HG02610 (cell line): Measurements from ENCODE around the gene DDX50.
"Not testable (repeated sequence)": the region's sequence is repeated elsewhere in the genome, so short reads cannot be mapped to it uniquely, and the experiment has no call there.

ENCODE experiments used
- ATAC-seq: cut with Tn5 transposase; IDR thresholded peaks from one replicate; pipeline ENCODE4 v1.9.1; 2021; ENCODE audit warnings: mild to moderate bottlenecking, moderate library complexity; ENCODE audit not compliant: unreplicated experiment

The DDX50 gene

GRCh38 chr10:68901105-68901927 is at the start of gene DDX50:
DDX50 (plus strand) TSS chr10:68901315; CDS start chr10:68901385, 70 bp downstream.
- ATAC-seq: peak; percentile 97

GRCh38 chr10:68856352-68856751 is 44.8 kb upstream of the DDX50 start:
- no peak for ATAC-seq

DNA sequence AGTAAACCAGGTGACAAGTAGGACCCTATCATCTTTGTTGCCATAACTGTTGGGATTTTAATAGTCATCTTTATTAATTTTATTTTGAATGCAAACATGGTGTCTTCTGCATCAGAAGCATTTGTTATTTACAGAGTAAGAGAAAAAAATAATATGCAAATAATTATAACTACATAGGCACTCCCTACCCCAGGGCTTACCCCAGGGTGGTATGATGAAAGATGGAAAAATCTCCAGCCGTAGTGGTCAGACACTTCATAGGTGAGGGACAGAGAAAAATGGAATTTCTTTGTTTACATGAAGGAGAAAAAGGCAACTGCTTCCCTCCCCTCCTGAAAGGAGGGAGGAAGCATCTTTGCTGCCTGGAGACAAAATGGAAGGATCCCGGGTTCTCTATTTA is 44.1 kb upstream of the DDX50 start:
- ATAC-seq: no peak

- no peak for ATAC-seq
Measured at GRCh38 chr10:68861253-68861652, 39.9 kb upstream of the DDX50 start.

DNA sequence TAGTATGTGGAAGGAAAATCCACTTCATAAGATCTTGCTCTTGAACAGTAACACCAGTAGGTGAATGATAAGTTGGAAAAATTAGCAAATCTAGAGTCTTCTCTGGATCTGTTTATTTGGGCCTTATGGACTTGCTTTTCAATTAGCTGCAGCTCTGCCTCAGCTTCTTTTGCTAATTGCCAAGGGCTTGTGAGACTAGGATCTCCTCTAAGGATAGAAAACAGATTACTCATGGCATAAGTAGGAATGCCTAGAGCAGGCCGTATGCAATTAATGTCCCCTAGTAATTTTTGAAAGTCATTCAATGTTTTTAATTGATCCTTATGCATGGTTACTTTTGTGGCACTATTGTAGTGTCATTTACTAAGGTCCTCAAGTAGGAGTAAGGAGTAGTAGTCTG is 36.5 kb upstream of the DDX50 start:
- no peak for ATAC-seq

- ATAC-seq: not testable (repeated sequence)
Measured at GRCh38 chr10:68868173-68868572, 32.9 kb upstream of the DDX50 start.

DNA sequence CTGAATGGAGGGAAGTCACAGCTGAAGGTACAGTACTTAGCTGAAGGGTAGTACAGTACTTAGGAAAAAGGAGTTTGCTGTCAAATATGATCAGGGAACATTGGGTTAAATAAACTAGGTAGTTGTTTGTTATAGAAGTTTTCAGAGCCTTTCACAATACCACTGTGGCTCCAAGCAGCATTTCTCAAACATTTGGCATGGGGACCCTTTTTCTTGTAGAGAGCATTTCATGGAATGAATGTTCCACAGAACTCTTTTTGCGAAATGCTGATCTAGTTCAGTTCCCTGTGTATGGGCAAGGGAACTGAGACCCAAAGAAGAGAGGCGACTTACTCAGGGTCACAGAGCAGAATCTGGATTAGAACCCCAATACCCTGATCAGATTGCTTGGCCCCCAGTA is 31.5 kb upstream of the DDX50 start:
- ATAC-seq: no peak

GRCh38 chr10:68870061-68870460 is 31.1 kb upstream of the DDX50 start:
- ATAC-seq: no peak

DNA sequence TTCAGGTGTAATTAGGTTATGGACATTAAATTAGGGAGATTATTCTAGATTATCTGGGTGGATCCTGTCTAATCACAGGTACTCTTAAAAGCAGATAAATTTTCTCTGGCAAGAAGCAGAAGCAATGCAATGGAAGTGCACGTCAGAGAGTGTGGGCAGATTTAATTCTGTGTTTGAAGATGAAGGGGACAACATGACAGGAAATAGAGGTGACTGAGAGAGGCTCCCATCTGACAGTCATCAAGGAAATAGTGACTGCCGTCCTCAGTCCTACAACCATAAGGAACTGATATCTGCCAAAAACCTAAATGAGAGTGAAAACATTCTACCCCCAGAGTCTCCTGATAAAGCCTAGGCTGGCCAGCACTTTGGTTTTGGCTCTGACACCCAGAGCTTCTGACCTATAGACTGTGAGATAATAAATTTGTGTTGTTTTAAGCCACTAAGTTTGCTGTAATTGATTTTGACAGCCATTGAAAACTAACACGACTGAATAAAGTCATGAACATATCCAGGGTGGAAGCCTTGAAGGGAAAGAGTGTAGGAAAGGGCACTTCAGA is 30.5 kb upstream of the DDX50 start:
- ATAC-seq: no peak

DNA sequence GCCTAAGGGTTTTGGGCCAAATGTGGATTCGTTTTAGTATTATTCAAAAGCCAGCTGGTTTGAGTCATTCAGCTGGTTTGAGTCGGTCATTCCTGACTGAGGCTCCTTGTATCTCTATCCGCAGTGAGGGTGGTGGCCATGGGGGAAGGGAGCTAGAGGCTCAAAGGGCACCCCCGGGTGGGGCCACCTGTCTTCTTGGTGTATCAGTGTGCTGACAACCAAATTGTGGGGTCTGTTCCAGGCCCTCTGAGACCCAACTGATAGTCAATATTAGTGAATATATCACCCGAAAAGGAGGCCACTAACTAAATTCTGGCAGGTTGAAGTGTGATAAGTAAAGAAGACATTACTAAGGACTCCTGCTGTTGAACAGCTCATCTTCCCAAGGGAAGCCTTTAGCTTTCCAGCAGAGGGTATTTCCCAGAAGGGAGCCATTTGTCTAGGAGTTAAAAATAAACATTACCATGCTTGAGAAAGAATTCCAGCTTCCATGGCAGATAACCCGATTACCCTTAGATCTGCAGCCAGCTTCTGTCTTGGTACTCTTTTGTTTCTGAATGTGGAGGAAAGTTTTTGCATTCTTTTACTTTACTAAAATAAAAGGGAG is 29.9 kb upstream of the DDX50 start:
- ATAC-seq: no peak

DNA sequence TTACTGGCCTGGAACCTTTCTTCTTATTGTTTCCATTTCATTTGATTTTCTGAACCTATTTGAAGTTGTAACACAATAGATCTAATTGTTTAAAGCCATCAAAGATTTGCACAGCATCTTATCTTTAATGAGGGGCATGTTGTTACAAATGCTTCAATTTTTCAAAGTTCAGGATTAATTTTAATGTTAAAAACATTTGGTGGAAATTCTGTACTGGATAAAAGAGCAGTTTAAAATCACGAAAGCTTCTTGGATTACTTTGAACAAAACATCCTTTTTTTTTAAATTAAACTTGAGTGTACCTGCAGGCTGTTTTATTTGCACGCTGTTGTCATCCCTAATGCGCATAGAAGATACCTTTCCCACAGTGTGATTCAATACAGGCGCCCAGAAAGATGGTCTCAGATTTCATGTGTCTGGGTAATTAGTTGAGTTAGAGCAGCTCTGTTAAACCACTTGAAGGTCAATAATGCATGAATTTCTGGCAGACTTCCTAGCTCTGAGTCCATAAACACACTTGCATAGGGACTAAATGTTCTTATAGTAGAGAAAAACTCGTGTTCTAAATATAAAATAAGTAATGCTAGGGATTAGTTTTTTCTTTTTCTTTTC is 29.3 kb upstream of the DDX50 start:
- ATAC-seq: no peak

- no peak for ATAC-seq
Measured at GRCh38 chr10:68876246-68877138, 24.6 kb upstream of the DDX50 start.

- no peak for ATAC-seq
Measured at GRCh38 chr10:68877482-68878110, 23.5 kb upstream of the DDX50 start.

GRCh38 chr10:68878496-68878895 is 22.6 kb upstream of the DDX50 start:
- no peak for ATAC-seq

DNA sequence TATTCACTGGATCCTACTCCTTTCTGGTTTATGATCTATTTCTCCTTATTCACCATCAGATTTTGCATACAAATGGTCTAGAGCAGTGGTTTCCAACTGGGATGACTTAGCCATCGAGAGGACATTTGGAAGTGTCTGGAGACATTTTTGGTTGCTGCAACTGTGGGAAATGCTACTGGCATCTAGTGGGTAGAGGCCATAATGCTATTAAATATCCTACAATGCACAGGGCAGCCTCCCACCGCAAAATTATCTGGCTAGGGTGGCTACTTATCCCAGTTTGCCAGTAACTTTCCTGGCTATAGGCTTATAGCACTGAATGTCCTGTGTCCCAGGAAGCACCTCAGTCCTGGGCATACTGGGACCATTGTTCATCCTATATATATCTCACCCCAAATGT is 21.5 kb upstream of the DDX50 start:
- ATAC-seq: no peak

GRCh38 chr10:68880181-68880580 is 20.9 kb upstream of the DDX50 start:
- no peak for ATAC-seq

GRCh38 chr10:68895041-68895440 is 6.1 kb upstream of the DDX50 start:
- no peak for ATAC-seq

DNA sequence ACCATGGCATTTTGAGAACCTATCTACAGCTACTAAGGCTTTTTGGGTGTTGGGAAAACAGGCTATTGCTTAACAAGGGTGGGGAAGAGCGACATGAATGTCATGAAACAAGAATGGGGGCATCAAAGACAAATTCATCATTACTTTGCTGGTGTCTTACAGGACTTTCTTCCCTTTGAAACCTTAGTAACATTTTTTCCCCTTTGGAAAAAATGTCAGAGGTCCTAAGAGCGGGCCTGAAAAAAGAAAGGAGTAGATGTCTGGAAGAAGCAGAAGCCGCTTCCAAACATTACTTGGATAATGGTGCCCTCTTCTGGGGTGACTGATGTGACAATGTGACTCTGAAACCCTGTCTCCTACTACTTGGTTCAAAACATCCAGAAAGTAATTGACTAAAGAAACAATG is 3.8 kb upstream of the DDX50 start:
- ATAC-seq: no peak

- no peak for ATAC-seq
Measured at GRCh38 chr10:68899186-68899745, 1.8 kb upstream of the DDX50 start.
